ENCODE measurements around the gene PRAMEF2.
"Not testable (repeated sequence)": the region's sequence is repeated elsewhere in the genome, so short reads cannot be mapped to it uniquely, and the experiment has no call there.

The PRAMEF2 gene, protein sequence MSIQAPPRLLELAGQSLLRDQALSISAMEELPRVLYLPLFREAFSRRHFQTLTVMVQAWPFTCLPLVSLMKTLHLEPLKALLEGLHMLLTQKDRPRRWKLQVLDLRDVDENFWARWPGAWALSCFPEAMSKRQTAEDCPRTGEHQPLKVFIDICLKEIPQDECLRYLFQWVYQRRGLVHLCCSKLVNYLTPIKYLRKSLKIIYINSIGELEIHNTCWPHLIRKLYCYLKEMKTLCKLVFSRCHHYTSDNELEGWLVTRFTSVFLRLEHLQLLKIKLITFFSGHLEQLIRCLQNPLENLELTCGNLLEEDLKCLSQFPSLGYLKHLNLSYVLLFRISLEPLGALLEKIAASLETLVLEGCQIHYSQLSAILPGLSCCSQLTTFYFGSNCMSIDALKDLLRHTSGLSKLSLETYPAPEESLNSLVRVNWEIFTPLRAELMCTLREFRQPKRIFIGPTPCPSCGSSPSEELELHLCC

DNA sequence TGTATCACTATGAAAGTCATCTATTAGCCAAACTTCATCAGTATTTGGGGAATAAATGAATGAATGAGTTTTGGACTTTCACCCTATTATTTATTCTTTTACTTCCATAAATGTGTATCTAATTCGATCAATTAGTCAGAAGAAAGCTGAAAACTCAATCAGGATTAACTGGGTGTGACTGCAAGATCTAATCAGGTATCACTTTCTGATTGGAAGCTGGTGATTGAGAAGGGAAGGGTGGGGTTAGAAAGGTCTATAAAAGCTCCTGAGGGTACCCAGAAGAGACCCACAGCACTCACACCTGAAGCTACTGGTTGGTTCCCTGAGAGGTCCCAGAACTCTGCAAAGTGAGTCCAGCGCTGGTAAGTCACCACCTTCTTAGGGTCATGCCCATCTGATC, at the start of gene PRAMEF2:
Gene PRAMEF2 (plus strand): TSS at position 301 of the 400 bp plus-strand sequence. CDS start 1,924 bp downstream, outside the sequence.
- DNase-seq; in situ Hi-C loops (cut with MboI; ENCODE audit: low pct_unique_long_range_greater_than_20kb, low sequenced_read_pairs): not testable (repeated sequence)

- no peak for DNase-seq
- in situ Hi-C loops (cut with MboI; ENCODE audit: low pct_unique_long_range_greater_than_20kb, low sequenced_read_pairs) = no loop called here
Measured at GRCh38 chr1:12809933-12810332, 47.0 kb upstream of the PRAMEF2 start.

DNA sequence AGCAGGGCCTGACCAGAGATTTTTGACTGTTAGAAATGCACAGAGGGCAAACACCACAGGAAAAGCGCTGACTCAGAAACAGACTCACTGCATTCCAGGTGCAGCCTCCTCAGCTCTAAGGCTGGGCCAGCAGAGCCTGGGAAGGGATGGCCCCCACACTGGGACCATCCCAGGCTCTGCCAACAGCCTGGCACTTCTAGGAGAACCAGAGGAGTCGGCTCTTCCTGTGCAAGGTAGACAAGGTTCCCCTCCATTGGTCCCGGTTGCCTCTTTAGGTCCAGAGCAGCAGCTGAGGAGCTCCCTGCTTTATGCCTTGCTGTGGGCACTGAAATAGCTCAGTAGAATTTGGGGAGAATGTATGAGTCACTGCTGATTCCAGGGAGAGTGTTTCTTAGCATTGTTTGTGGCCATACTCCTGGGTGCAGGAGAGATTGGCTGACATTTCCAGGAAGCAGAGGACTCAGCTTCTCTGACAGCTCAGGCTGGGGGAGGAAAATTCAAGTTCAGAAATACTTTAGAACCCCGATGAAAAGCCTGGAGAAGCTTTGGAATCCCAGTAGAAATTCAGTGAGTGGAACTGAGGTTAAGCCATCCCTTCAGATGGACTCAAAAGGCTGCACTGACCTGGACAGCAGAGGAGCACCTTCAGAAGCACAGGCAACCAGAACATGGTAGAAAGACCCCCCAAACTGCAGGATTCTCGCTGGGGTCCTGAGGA, 46.0 kb upstream of the PRAMEF2 start:
- in situ Hi-C loops (cut with MboI; ENCODE audit: low pct_unique_long_range_greater_than_20kb, low sequenced_read_pairs) = no loop called here
- DNase-seq = no peak

DNA sequence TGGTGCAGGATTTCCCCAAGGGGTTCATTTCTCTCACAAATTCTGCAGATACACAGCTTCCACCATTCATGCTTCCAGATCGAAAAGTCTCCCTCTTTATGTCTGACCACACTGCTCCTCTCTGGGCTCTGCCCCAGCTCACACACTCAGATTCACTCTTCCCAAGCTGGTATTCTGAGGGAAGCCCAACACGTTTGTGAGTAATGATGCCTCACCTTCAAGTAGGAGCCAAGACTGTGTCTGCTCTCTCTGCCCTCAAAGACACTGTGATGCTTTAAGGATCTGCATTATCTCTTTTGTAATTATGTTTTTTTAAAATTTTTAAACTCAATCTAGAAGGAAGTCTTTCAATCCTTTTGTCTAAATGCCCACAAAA, 45.5 kb upstream of the PRAMEF2 start:
- DNase-seq = no peak
- in situ Hi-C loops (cut with MboI; ENCODE audit: low pct_unique_long_range_greater_than_20kb, low sequenced_read_pairs) = no loop called here

- DNase-seq; in situ Hi-C loops (cut with MboI; ENCODE audit: low pct_unique_long_range_greater_than_20kb, low sequenced_read_pairs): not testable (repeated sequence)
Measured at GRCh38 chr1:12819061-12819460, 37.8 kb upstream of the PRAMEF2 start.

GRCh38 chr1:12831310-12831709, 25.6 kb upstream of the PRAMEF2 start, which contains the start of gene PRAMEF11:
Gene PRAMEF11 (minus strand): TSS chr1:12831410. CDS start chr1:12828789, 2,621 bp downstream.
- DNase-seq; in situ Hi-C loops (cut with MboI; ENCODE audit: low pct_unique_long_range_greater_than_20kb, low sequenced_read_pairs): not testable (repeated sequence)

- in situ Hi-C loops (cut with MboI; ENCODE audit: low pct_unique_long_range_greater_than_20kb, low sequenced_read_pairs); DNase-seq: not testable (repeated sequence)
Measured at GRCh38 chr1:12833251-12833650, 23.6 kb upstream of the PRAMEF2 start.

DNA sequence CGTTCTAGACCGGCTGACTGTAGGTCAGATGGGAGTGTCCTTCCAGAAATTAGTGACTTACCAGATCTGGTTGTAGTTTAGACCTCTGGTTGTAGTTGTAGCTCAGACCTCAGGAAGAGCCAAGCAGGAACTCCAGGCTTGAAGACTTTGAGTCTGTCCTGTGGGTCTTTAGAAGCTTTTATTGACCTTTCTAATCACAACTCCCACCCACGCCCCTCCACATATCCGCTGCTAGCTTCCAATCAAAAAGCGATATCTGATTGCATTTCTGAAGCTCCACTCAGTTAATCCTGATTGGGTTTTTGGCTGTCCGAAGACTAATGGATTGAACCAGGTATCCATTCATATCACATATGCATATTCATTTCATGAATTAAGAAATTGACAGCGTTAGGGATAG, 8.3 kb upstream of the PRAMEF2 start, which contains the start of gene HNRNPCL1:
Gene HNRNPCL1 (minus strand): TSS at position 101 of the 400 bp plus-strand sequence. CDS start 431 bp downstream, outside the sequence.
- DNase-seq; in situ Hi-C loops (cut with MboI; ENCODE audit: low pct_unique_long_range_greater_than_20kb, low sequenced_read_pairs): not testable (repeated sequence)

- DNase-seq = no peak
- in situ Hi-C loops (cut with MboI; ENCODE audit: low pct_unique_long_range_greater_than_20kb, low sequenced_read_pairs) = no loop called here
Measured at GRCh38 chr1:12851779-12852178, 5.1 kb upstream of the PRAMEF2 start.

GRCh38 chr1:12863131-12863880, 6.4 kb downstream of the PRAMEF2 start:
- DNase-seq; in situ Hi-C loops (cut with MboI; ENCODE audit: low pct_unique_long_range_greater_than_20kb, low sequenced_read_pairs): not testable (repeated sequence)

- in situ Hi-C loops (cut with MboI; ENCODE audit: low pct_unique_long_range_greater_than_20kb, low sequenced_read_pairs); DNase-seq: not testable (repeated sequence)
Measured at GRCh38 chr1:12878453-12878852, 21.6 kb downstream of the PRAMEF2 start.

DNA sequence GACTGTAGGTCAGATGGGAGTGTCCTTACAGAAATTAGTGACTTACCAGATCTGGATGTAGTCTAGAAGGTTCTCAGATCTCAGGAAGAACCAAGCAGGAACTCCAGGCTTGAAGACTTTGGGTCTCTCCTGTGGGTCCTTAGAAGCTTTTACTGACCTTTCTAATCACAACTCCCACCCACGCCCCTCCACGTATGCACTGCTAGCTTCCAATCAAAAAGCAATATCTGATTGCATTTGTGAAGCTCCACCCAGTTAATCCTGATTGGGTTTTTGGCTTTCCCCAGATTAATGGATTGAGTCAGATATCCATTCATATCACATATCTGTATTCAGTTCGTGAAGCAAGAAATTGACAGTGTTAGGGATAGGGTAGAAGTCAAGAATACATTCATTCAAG, 29.2 kb downstream of the PRAMEF2 start, which contains the start of gene PRAMEF4:
Gene PRAMEF4 (minus strand): TSS at position 101 of the 400 bp plus-strand sequence. CDS start 2,807 bp downstream, outside the sequence.
- in situ Hi-C loops (cut with MboI; ENCODE audit: low pct_unique_long_range_greater_than_20kb, low sequenced_read_pairs); DNase-seq: not testable (repeated sequence)

GRCh38 chr1:12898170-12898569, 41.3 kb downstream of the PRAMEF2 start, which contains the start of gene PRAMEF10:
Gene PRAMEF10 (minus strand): TSS chr1:12898270. CDS start chr1:12895847, 2,423 bp downstream.
- DNase-seq; in situ Hi-C loops (cut with MboI; ENCODE audit: low pct_unique_long_range_greater_than_20kb, low sequenced_read_pairs): not testable (repeated sequence)

- DNase-seq; in situ Hi-C loops (cut with MboI; ENCODE audit: low pct_unique_long_range_greater_than_20kb, low sequenced_read_pairs): not testable (repeated sequence)
Measured at GRCh38 chr1:12899186-12899585, 42.3 kb downstream of the PRAMEF2 start.

DNA sequence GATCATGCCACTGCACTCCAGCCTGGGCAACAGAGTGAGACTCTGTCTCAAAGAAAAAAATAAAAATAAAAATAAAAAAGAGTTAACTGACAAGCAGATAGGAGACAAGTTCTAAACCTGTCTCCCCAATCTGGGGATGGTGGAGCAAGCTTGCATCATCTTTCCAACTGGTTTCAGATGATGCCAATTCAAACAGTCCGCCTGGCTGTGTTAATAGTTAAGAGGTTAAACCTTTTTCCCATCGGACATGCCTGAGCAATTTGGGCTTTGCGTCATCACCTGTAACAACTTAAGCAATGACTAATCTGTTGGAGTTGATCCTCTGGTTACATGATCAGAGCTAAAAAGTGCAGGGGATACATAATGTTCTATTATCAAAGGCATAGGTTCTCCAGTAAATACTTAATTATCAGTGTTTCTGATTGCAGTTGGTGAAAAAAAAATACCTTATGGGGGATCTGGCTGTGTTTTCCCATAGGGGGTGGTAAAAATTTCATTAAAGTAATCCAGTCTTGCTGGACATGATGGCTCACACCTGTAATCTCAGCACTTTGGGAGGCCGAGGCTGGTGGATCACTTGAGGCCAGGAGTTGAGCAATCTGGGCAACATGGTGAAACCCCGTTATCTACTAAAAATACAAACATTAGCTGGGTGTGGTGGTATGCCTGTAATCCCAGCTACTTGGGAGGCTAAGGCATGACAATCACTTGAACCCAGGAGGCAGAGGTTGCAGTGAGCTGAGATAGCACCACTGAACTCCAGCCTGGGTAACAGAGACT, 47.1 kb downstream of the PRAMEF2 start:
- in situ Hi-C loops (cut with MboI; ENCODE audit: low pct_unique_long_range_greater_than_20kb, low sequenced_read_pairs); DNase-seq: not testable (repeated sequence)
